ENCODE measurements around the gene LAMB4.
"Not testable (repeated sequence)": the region's sequence is repeated elsewhere in the genome, so short reads cannot be mapped to it uniquely, and the experiment has no call there.

The LAMB4 gene

GRCh38 chr7:108044345-108044744 lies 85.8 kb downstream of the LAMB4 start:
- DNase-seq = no peak

- DNase-seq = no peak
Observed at GRCh38 chr7:108038986-108039385, 91.2 kb downstream of the LAMB4 start.

- no peak for DNase-seq
Observed at GRCh38 chr7:108037741-108038140, 92.4 kb downstream of the LAMB4 start.

- DNase-seq = no peak
Observed at GRCh38 chr7:108037140-108037539, 93.0 kb downstream of the LAMB4 start.

- DNase-seq = no peak
Observed at GRCh38 chr7:108034586-108034985, 95.6 kb downstream of the LAMB4 start.

GRCh38 chr7:108033776-108034497 lies 96.2 kb downstream of the LAMB4 start:
- DNase-seq = no peak

GRCh38 chr7:108033309-108033708 lies 96.9 kb downstream of the LAMB4 start:
- not testable (repeated sequence) for DNase-seq

GRCh38 chr7:108030516-108030915 lies 99.6 kb downstream of the LAMB4 start:
- DNase-seq = no peak

- DNase-seq = no peak
Observed at GRCh38 chr7:108029034-108029433, 101.1 kb downstream of the LAMB4 start.

GRCh38 chr7:108028111-108028510 lies 102.0 kb downstream of the LAMB4 start:
- DNase-seq = no peak

GRCh38 chr7:108027239-108027638 lies 102.9 kb downstream of the LAMB4 start:
- DNase-seq = no peak

- DNase-seq = no peak
Observed at GRCh38 chr7:108026647-108027046, 103.5 kb downstream of the LAMB4 start.

- no peak for DNase-seq
Observed at GRCh38 chr7:108026116-108026515, 104.0 kb downstream of the LAMB4 start.

GRCh38 chr7:108024538-108024937 lies 105.6 kb downstream of the LAMB4 start:
- no peak for DNase-seq

GRCh38 chr7:108020585-108020984 lies 109.6 kb downstream of the LAMB4 start:
- no peak for DNase-seq

- DNase-seq = no peak
Observed at GRCh38 chr7:108018668-108019067, 111.5 kb downstream of the LAMB4 start.

- DNase-seq = no peak
Observed at GRCh38 chr7:108017776-108018151, 112.4 kb downstream of the LAMB4 start.

- no peak for DNase-seq
Observed at GRCh38 chr7:108016841-108017775, 113.1 kb downstream of the LAMB4 start.

GRCh38 chr7:108015740-108016139 lies 114.4 kb downstream of the LAMB4 start:
- DNase-seq = no peak

- no peak for DNase-seq
Observed at GRCh38 chr7:108014747-108015682, 115.1 kb downstream of the LAMB4 start.

GRCh38 chr7:108014215-108014614 lies 115.9 kb downstream of the LAMB4 start:
- no peak for DNase-seq

GRCh38 chr7:108012499-108013430 lies 117.4 kb downstream of the LAMB4 start:
- DNase-seq = no peak

Data from NCI-H2081 treated with DMSO at 0.1 percent for 48 hours (cell line).